ENCODE measurements around the gene LDLRAP1. TPM values are rescaled to one million over a fixed set of nuclear protein-coding genes. Genes with fewer than 3 reads are reported as not detected.
"Not testable (repeated sequence)": the region's sequence is repeated elsewhere in the genome, so short reads cannot be mapped to it uniquely, and the experiment has no call there.

Gene LDLRAP1
- 22.0 and 31.8 TPM in 2 replicates for total RNA-seq

DNA sequence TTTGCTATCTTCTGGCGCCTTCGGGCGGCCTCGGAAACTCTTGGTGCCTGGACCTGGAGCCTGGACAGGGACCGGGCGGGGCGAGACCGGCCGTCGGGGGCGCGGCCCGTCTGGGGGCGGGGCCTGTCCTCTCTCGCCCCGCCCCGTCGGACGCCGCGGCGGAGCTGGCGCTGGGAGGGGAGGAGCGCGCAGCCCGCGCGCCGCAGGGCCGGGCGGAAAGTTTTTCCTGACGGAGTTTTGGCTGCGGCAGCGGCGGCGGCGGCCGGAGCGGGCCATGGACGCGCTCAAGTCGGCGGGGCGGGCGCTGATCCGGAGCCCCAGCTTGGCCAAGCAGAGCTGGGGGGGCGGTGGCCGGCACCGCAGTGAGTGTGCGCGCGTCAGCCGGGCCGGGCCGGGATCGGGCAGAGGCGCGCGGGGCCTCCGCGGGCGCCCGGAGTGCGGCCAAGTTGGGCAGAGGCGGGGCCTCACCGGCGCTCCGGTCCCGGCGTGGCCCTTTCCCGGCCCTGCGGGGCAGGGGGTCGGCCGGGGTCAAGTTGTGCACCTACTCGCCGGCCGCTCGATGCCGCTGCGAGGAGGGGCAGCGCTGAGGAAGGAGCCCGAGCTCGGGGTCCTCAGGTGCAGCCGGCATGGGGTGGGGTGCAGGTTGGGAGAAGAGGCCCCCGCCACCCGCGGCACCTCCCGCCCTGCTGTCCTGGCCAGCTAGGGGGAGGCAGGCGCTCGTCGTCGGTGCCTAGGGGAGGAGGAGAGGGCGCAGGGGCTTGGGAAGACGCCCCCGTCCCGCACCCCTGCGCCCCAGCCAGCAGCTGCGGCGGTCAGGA, at the start of gene LDLRAP1:
Gene LDLRAP1, plus strand, starts transcription at position 182 of the 818 bp plus-strand sequence. Its CDS starts 93 bp downstream, at position 275.
- DNase-seq: peak; percentile 84

- DNase-seq: no peak
These were observed 48.5 kb upstream of the LDLRAP1 start for GRCh38 chr1:25494952-25495351.

DNA sequence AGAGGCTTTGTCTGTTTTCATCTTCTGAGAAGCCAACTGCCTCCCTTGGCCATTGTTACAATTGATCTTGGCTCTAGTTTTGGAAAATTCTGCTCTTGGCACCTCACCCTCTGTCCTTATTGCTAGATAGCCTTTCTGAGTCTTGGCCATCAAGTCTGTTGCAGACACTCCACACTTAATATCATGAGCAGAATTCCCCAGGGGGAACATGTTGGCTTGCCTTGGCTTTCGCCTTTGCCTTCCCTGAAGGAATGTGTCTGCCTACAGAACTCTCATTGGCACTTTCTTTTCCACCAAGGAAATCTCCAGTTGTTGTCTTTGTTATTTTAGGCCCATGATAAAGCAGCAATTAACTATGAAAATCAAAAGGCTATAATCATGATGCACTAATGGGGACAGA, 42.7 kb upstream of the LDLRAP1 start:
- DNase-seq: no peak

DNA sequence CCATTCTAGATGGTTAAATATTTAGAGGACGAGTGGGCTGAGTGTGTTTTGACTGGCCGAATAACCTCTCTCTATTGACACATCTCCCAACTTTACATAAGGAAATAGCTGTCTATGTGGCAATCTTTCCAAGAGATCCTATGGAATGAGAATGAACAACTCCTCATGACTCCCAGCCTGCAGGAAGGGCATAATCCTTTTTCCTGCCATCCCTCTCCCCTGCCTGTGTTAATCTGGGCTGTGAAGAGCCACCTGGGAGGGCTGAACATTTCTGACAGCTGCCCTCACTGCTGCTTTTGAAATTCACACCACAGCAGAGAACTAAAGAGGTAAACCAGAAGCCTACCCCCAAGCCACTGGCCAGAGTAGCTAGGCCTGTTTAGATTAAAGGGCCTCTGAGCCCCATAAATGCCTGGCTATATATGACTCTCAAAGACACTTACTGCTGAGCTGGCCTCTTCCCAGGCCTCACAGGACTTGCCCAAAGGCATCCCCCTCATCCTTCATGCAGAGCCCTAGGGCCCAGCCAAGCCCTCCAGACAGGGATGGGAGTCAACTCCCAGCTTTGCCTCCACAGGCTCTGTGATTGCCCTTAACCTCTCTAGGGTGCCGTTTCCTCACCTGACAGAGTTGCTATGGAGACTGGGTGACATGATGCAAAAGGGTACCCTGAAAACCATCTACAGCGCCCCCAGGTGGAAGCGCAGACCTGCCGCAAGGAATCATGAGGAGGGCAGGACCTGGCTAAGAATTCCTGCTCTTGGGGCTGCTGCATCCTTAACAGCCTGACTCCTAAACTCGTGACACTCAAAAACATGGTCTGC, 42.0 kb upstream of the LDLRAP1 start:
- no peak for DNase-seq

DNA sequence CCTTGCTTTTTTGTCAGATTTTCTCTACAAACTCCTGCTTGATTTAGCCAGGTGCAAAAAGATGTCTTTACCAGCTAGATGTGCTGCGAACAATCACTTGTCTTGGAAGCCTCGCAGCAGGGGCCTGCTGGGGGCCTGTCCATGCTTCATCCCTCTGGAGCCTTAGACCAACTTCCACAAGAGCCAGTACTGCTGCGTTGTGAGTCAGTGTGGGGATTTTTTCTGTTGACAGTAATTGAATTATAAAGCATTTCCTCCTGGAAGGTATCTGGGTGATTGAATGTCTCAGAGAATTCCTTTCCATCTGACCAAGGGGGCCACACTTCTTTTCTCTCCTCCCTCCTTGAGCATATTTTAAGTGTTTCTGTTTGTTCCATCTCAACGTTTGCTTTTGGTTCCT, 40.4 kb upstream of the LDLRAP1 start:
- peak; percentile 47 for DNase-seq

DNA sequence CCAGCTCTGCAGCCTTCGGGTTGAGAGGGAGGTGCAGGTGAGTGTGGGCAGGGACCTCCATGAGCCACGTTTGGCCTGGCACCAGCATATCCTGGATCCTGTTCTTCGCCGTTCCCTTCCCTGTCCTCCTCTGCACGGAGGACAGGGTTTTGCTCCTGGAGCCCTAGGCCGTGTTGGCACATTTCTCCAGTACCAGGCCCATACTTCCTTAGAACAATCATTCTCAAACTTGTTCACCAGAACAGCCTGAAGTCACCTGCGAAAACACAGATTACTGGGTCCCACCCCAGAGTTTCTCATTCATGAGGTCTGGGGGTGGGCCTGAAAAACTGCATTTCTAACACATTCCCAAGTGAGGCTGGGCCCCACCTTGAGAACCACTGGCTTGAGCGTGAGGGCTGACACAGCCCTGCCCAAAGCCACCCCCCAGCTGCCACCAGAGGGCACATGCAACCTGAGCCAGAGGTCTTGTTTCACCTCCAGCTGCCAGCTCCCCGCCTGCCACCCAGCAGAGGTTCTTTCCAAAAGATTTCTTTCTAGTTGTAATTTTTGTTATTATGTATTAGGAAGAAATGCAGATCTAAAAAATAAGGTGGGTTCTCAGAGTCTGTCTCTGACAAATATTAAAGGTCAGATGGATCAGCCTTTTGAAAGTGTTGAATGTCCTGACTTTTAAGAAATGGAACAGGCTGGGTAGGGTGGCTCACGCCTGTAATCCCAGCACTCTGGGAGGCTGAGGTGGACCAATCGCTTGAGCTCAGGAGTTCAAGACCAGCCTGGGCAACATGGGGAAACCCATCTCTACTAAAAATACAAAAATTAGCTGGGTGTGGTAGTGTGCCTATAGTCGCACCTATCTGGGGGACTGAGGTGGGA, 39.6 kb upstream of the LDLRAP1 start:
- peak; percentile 60 for DNase-seq

- no peak for DNase-seq
These were observed 38.5 kb upstream of the LDLRAP1 start for GRCh38 chr1:25504706-25505595.

- no peak for DNase-seq
These were observed 37.6 kb upstream of the LDLRAP1 start for GRCh38 chr1:25505656-25506385.

GRCh38 chr1:25506566-25507463, 36.6 kb upstream of the LDLRAP1 start:
- not testable (repeated sequence) for DNase-seq

GRCh38 chr1:25513666-25514065, 29.7 kb upstream of the LDLRAP1 start:
- DNase-seq: no peak

DNA sequence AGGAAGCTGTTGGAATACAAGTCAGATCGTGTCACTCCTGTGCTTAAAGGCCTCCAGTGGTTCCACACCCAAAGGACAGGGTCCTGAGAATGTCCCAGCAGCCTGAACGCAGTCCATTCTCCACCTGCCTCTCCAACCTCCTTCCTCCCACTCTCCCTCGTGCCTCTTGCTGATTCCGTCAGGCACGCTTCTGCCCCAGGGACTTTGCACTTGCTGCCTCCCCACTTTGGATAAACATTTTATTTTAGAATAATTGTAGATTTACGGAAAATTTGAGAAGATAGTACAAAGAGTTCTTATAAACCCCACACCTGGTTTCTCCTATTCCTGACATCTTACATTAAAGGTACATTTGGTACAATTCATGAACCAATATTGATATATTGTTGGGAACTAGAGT, 28.4 kb upstream of the LDLRAP1 start:
- no peak for DNase-seq

GRCh38 chr1:25516686-25517085, 26.7 kb upstream of the LDLRAP1 start:
- DNase-seq: no peak

GRCh38 chr1:25517476-25518394, 25.7 kb upstream of the LDLRAP1 start:
- no peak for DNase-seq

DNA sequence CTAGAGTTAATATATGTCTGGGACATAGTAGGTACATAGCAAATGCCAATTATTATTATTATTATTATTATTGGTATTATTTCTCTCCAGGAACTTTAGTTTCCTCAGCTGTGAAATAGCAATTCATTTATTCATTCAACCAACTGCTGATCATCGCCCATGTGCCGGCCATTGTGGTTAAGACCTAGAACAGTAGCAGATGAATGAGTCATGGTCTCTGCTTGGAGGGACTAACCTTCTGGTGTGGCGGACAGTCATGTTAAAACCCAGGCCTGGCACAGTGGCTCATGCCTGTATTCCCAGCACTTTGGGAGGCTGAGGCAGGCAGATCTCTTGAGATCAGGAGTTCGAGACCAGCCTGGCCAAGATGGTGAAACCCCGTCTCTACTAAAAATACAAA, 23.8 kb upstream of the LDLRAP1 start:
- no peak for DNase-seq

DNA sequence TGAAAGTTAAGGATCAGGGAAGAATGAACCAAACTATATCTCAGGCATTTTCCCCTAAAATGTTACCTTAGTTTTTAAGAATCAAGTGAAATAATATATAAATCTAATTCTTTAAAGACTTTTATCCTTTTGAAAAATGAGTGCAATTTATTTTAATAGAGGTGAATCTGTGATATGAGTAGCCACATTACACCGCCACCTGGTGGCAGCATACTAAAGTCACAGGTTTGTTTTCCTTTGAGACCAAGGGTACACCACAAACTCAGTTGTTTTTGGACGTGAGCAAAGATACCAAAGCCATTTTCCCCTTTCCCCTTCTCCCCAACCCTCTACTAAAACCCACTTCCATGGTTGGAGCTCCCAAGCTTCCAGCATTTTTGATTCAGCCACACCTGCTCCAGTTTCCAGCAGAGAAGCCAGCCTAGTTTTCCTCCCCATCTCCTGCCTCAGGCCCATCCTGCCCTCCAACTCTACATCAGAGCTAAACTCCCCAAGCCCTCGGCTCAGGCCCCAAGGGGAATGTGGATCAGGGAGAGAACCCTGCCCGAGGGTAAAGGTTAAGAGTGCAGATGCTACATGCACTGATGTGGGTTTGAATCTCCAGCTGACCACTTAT, 22.9 kb upstream of the LDLRAP1 start:
- DNase-seq: peak; percentile 80

DNA sequence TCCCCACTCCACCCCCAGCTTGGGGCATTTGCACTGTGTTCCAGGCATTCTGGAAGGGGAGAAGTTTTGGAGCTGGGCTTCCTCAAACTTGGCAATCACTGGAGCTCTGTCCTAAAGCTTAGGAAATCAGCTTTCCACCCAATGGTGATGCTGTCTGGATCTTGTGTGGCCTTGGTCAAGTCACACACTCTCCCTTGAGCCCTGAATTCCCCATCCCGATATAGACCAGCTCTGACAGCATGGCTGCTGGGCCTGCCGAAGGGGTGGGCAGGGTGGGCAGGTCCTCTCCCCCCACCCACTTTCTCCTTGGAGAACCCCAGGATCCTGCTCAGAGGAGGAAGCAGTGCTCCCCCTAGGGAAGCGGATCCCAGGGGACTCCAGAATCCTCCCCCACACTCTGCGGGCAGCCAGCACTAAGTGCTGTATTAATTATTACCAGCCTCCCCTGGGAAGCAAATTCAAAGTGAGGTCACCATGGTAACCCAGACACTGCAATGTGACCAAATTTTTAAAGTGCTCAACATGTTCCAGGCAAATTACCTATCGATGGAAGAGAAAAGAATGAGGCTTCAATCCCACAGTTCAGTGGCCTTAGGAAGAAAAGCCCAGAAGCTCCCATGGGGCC, 21.3 kb upstream of the LDLRAP1 start:
- no peak for DNase-seq

DNA sequence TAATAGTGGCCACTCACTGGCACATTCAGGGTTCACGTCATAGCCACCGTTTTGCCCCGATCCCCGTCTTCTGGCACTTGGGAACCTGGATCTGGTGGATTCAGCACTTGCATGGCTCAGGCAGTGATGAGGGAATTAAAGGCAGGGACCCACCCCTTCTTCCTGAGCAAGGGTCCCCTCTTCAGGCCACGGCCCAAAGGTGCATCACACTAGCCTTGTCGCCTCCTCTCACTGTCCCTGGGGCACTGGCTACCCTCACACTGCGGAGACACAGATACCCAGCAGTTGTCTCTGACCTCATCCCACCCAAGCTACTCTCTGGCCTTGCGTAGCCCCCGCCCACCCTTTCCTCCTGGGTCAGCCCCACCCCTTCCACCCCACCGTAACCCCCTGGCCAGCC, 19.9 kb upstream of the LDLRAP1 start:
- DNase-seq: peak; percentile 60
